ENCODE results near the gene CAPZA3. TPM values are rescaled to one million over a fixed set of nuclear protein-coding genes. Genes with fewer than 3 reads are reported as not detected.

CAPZA3 gene
- total and polyA plus RNA-seq, 2 donors (not counting 3 experiments of a cell fraction or from before 2014, with no cell fraction given), result not detected

DNA sequence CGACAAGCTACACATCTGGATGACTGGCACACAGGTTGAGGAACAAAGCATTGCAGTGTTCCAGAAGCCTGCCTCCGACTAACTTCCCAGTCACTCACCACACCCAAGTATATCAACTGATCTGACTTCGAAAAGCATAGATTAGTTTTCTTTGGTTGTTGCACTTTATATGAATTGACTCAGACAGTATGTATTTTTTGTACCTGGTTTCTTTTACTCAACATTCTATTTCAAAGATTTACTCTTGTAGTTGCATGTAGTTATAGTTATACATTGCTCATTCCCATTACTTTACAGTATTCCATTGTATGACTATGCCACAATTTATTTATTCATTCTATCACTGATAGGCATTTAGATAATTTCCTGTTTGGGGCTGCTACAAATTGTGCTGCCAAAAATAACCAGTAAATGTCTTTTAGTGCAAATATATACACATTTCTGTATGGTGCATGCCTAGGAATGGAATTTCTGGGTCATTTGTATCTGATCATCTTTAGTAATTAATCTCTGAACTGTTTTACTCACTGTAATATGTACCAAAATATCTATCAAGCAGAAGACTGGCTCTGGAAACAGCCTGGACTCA is 17.9 kb upstream of the CAPZA3 start:
- Histone ChIP-seq H3K27ac (ENCODE audit: insufficient read depth, low read depth, low read length) (no peak overlapping the region), H3K9me3 (replicated peaks; ENCODE audit: control insufficient read depth, insufficient read depth, low read length) (no peaks in the 10 kb centered on the region), H3K4me1 (ENCODE audit: control insufficient read depth, extremely low read depth, insufficient read depth, low read length) (no peaks in the 10 kb centered on the region), H3K9ac (replicated peaks; ENCODE audit: extremely low read depth, insufficient read depth, low read length) (no peak overlapping the region), H3K27me3 (ENCODE audit: control insufficient read depth in 2 of 2, insufficient read depth in 2 of 2, low read length in 2 of 2) (no peaks in the 10 kb centered on the region), H3K4me3 (replicated peaks in 1 of 3; ENCODE audit: insufficient read depth in 1 of 3, low read depth in 1 of 3, low read length in 3 of 3) (no peak overlapping the region), H2AFZ (ENCODE audit: low read depth, low read length) (no peak overlapping the region), H4K20me1 (replicated peaks; ENCODE audit: control insufficient read depth, extremely low read depth, insufficient read depth, low read length) (no peaks in the 10 kb centered on the region), H3K79me2 (ENCODE audit: control insufficient read depth, insufficient read depth, low read length) (no peaks in the 10 kb centered on the region), H3K9me1 (replicated peaks; ENCODE audit: control insufficient read depth, extremely low read depth, insufficient read depth, low read length) (no peaks in the 10 kb centered on the region), H3K36me3 (ENCODE audit: control insufficient read depth in 2 of 2, extremely low read depth in 1 of 2, insufficient read depth in 2 of 2, low read length in 2 of 2) (no peaks in the 10 kb centered on the region), H3K4me2 (ENCODE audit: insufficient read depth, low read length) (no peak overlapping the region)
- dilution Hi-C loops (cut with MboI; ENCODE audit: extremely low pct_ligation_motif_present, low sequenced_read_pairs) (no loop called here), intact Hi-C loops (cut with micrococcal nuclease) (no loop called here)
- no peak for TF ChIP-seq FOS (IDR thresholded peaks at IDR 0.05; ENCODE audit: borderline replicate concordance, insufficient read depth, low read length)
- TF ChIP-seq CTCF (IDR thresholded peaks at IDR 0.05; ENCODE audit: extremely low read depth in 1 of 2, insufficient read depth in 1 of 2, low read depth in 1 of 2, low read length in 2 of 2), result no peak
- no peak for TF ChIP-seq JUN (IDR thresholded peaks at IDR 0.05; ENCODE audit: borderline replicate concordance, insufficient read depth, insufficient read length, low read depth)
- TF ChIP-seq POLR2A (IDR thresholded peaks at IDR 0.05; ENCODE audit: low read depth, low read length), result no peak
- TF ChIP-seq POLR2AphosphoS5 (IDR thresholded peaks at IDR 0.05; ENCODE audit: insufficient read depth, low read depth, low read length), result no peak
- TF ChIP-seq, protein P1, sequence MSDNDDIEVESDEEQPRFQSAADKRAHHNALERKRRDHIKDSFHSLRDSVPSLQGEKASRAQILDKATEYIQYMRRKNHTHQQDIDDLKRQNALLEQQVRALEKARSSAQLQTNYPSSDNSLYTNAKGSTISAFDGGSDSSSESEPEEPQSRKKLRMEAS (IDR thresholded peaks at IDR 0.05; ENCODE audit: insufficient read depth, insufficient read length), result no peak
- TF ChIP-seq MYC (IDR thresholded peaks at IDR 0.05; ENCODE audit: low read depth, low read length), result no peak
- TF ChIP-seq EZH2 (IDR thresholded peaks at IDR 0.05; ENCODE audit: borderline replicate concordance, low read depth, low read length, severe bottlenecking), result no peak
- no peak for TF ChIP-seq GATA2 (IDR thresholded peaks at IDR 0.05; ENCODE audit: insufficient read depth, insufficient read length, low read depth, low read length)
- ChIA-PET CTCF (no interaction called here), POLR2A (no interaction called here)
- FAIRE-seq (no peak), DNase-seq (ENCODE audit: low read depth, low spot score) (no peak)
- no TSS peak for BruUV-seq (replicated peaks)
